OCI-LY3 (cell line): ENCODE results near the gene BNC2.
"Not testable (repeated sequence)": the region's sequence is repeated elsewhere in the genome, so short reads cannot be mapped to it uniquely, and the experiment has no call there.

Source experiments
- H2AFZ ChIP-seq: fragments of 200-600, 300-600 bp; shearing (Covaris generic); 2 replicates; pipeline ENCODE4 v1.6.0; 2014; ENCODE audit warnings: antibody characterized with exemption, low read depth, low read length
- H3K27ac ChIP-seq: fragments of 200-600, 300-600 bp; sonication (generic); 2 replicates; pipeline ENCODE4 v1.5.1; 2014; ENCODE audit warnings: mild to moderate bottlenecking, low read length, moderate library complexity, mixed read lengths
- H3K27me3 ChIP-seq: fragments of 200-600, 300-600 bp; sonication (generic); 2 replicates; pipeline ENCODE4 v1.6.1; 2014; ENCODE audit warnings: low read depth, low read length, mixed read lengths
- H3K36me3 ChIP-seq: fragments of 200-600, 300-600 bp; sonication (generic); replicated peaks from 2 replicates; pipeline ENCODE3; 2014; ENCODE audit warnings: low read depth, low read length, mixed read lengths
- H3K4me1 ChIP-seq: fragments of 300-600, 200-600 bp; sonication (generic); 2 replicates; pipeline ENCODE4 v1.6.1; 2014; ENCODE audit warnings: low read length, mixed read lengths
- H3K4me2 ChIP-seq: fragments of 200-600, 300-600 bp; sonication (generic); 2 replicates; pipeline ENCODE4 v1.6.1; 2014; ENCODE audit warnings: low read length, mixed read lengths
- H3K4me3 ChIP-seq: fragments of 300-600, 200-600 bp; sonication (generic); 2 replicates; pipeline ENCODE4 v1.5.1; 2014; ENCODE audit warnings: antibody characterized with exemption, mild to moderate bottlenecking, low read length, moderate library complexity
- H3K79me2 ChIP-seq: fragments of 300-600, 200-600 bp; shearing (Covaris generic); 2 replicates; pipeline ENCODE4 v1.6.1; 2014; ENCODE audit warnings: mild to moderate bottlenecking, low read length, mixed read lengths
- H3K9ac ChIP-seq: fragments of 300-600, 200-600 bp; shearing (Covaris generic); 2 replicates; pipeline ENCODE4 v1.6.0; 2014; ENCODE audit warnings: mild to moderate bottlenecking, low read length, moderate library complexity
- H3K9me3 ChIP-seq: fragments of 200-600, 300-600 bp; shearing (Covaris generic); 2 replicates; pipeline ENCODE4 v1.6.1; 2014; ENCODE audit warnings: low read length, mixed read lengths; ENCODE audit not compliant: insufficient read depth
- H4K20me1 ChIP-seq: fragments of 200-600, 300-600 bp; sonication (generic); 2 replicates; pipeline ENCODE4 v1.6.1; 2016; ENCODE audit warnings: low read length, mixed read lengths; ENCODE audit not compliant: insufficient read depth
- EZH2phosphoT487 ChIP-seq: fragments of 200-600 bp; shearing (Covaris generic); IDR thresholded peaks from 2 replicates; pipeline ENCODE4 v1.6.1; 2018; ENCODE audit warnings: antibody characterized with exemption, mixed run types, low read depth
- TF ChIP-seq, protein P1 (sequence below): fragments of 200-600, 300-600 bp; sonication (generic); IDR thresholded peaks from 2 replicates; pipeline ENCODE4 v1.5.1; 2014; ENCODE audit warnings: antibody characterized with exemption, low read length, low read depth

Gene BNC2

DNA sequence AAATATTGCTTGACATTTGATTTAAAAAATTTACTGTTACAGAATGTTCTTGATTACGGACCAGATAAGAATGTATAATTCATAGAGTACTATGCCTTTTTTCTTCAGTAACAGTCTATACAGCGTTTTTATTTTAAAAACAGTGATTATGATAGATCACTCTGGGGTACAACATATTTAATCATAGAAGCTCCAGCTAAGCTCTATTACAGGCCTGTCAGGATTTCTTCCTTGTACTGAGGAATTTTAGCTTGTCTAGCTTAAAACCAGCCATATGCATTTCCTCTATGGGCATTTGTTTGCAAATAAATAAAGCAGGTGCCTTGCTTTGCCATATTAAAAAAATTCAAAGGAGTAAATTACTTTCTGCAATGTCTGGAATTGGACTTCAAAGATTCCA lies 423.8 kb downstream of the BNC2 start:
- no peak overlapping the region for H3K9ac ChIP-seq
- peaks cover 4% of the 10 kb centered on the region; the same call in 1 of the 2 replicates for H3K27me3 ChIP-seq
- no peaks in the 10 kb centered on the region for H4K20me1 ChIP-seq
- H3K9me3 ChIP-seq, result no peaks in the 10 kb centered on the region
- H3K4me2 ChIP-seq, result no peak overlapping the region
- TF ChIP-seq, protein P1, sequence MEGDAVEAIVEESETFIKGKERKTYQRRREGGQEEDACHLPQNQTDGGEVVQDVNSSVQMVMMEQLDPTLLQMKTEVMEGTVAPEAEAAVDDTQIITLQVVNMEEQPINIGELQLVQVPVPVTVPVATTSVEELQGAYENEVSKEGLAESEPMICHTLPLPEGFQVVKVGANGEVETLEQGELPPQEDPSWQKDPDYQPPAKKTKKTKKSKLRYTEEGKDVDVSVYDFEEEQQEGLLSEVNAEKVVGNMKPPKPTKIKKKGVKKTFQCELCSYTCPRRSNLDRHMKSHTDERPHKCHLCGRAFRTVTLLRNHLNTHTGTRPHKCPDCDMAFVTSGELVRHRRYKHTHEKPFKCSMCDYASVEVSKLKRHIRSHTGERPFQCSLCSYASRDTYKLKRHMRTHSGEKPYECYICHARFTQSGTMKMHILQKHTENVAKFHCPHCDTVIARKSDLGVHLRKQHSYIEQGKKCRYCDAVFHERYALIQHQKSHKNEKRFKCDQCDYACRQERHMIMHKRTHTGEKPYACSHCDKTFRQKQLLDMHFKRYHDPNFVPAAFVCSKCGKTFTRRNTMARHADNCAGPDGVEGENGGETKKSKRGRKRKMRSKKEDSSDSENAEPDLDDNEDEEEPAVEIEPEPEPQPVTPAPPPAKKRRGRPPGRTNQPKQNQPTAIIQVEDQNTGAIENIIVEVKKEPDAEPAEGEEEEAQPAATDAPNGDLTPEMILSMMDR, result no peak
- no peak for TF ChIP-seq EZH2phosphoT487
- H3K4me1 ChIP-seq, result no peaks in the 10 kb centered on the region
- no peaks in the 10 kb centered on the region for H3K36me3 ChIP-seq
- H2AFZ ChIP-seq, result no peak overlapping the region
- H3K4me3 ChIP-seq, result no peak overlapping the region
- H3K79me2 ChIP-seq, result no peaks in the 10 kb centered on the region
- no peak overlapping the region for H3K27ac ChIP-seq

DNA sequence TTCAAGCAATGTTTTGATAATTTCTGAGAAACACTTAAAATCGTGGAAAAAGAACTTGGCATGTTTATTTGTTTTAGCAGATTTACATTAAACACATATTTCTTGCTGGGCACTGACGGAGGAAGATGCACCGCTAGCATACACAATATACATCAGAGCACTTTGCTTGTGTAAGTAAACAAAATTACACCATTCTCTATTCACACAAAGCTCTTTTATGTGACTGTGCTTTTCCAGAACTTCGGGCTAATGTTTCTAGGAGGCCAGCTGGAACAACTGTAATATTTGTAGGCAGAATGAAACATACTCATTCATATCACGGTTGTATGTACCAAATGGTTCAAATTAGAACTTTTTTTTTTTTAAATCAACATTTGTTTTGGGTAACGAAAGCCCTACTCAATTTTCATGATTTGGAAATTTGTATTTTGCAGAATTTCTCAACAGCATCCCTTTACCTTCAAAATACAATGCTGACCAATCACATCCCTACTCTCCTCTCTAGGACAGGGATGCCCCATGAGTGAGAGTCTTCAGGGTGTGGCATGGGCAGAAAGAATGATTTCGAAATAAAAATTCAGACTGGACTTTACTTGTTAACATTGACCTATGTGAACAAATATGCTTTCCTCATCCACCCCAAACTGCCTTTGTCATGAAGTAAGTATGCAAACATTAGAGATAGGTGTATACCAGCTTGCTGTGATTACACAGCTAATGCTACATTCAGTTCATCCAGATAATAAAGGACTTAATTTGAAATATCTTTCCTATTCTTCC lies 425.1 kb downstream of the BNC2 start:
- H4K20me1 ChIP-seq, result no peaks in the 10 kb centered on the region
- peaks cover 4% of the 10 kb centered on the region; the same call in 1 of the 2 replicates for H3K27me3 ChIP-seq
- TF ChIP-seq EZH2phosphoT487, result no peak
- TF ChIP-seq, protein P1, result no peak
- no peak overlapping the region for H3K4me2 ChIP-seq
- H3K9me3 ChIP-seq, result no peaks in the 10 kb centered on the region
- no peak overlapping the region for H3K27ac ChIP-seq
- no peak overlapping the region for H2AFZ ChIP-seq
- H3K36me3 ChIP-seq, result no peaks in the 10 kb centered on the region
- H3K9ac ChIP-seq, result no peak overlapping the region
- no peaks in the 10 kb centered on the region for H3K79me2 ChIP-seq
- H3K4me3 ChIP-seq, result no peak overlapping the region
- H3K4me1 ChIP-seq, result no peaks in the 10 kb centered on the region

DNA sequence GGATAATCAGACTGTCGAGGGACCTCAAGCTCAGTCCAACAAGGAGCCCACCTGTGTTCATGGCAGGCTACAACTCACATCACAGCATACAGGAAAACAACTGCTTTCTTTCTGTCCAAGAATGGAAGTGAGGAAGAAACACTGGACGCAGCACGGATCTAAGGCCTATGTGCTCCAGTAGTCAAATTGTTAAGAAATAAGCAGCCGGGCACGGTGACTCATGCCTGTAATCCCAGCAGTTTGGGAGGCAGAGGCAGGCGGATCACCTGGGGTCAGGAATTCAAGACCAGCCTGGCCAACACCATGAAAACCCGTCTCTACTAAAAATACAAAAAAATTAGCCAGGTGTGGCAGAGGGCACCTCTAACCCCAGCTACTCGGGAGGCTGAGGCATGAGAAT lies 427.8 kb downstream of the BNC2 start:
- no peak overlapping the region for H3K4me2 ChIP-seq
- no peaks in the 10 kb centered on the region for H4K20me1 ChIP-seq
- no peaks in the 10 kb centered on the region for H3K36me3 ChIP-seq
- H3K9ac ChIP-seq, result no peak overlapping the region
- no peak overlapping the region for H3K27ac ChIP-seq
- no peaks in the 10 kb centered on the region for H3K4me1 ChIP-seq
- no peak overlapping the region for H3K4me3 ChIP-seq
- H2AFZ ChIP-seq, result no peak overlapping the region
- H3K27me3 ChIP-seq, result peaks cover 4% of the 10 kb centered on the region; the same call in 1 of the 2 replicates
- no peaks in the 10 kb centered on the region for H3K9me3 ChIP-seq
- TF ChIP-seq, protein P1, result no peak
- no peak for TF ChIP-seq EZH2phosphoT487
- no peaks in the 10 kb centered on the region for H3K79me2 ChIP-seq

DNA sequence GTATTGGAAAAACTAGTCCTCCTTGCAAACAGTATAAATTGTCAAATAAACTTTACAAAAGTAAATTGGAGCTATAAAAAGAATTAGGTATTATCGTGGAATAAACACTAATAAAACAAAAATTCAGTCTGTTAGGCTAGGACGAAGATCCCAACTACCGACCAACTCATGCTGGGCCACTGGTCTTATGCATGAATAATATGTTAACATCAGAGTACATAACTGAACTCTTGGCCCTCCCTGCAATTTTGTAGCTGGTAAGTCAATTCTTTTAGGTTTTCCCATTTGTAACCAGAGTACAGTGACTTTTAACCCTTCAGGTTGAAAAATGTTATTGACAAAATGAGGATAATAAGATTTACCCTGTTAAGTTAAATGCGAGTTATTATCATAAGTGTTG lies 428.7 kb downstream of the BNC2 start:
- Histone ChIP-seq H3K27ac (no peak overlapping the region), H3K79me2 (no peaks in the 10 kb centered on the region), H3K4me1 (no peaks in the 10 kb centered on the region), H3K4me2 (no peak overlapping the region), H3K4me3 (no peak overlapping the region), H3K36me3 (no peaks in the 10 kb centered on the region), H3K9me3 (no peaks in the 10 kb centered on the region), H3K9ac (no peak overlapping the region), H3K27me3 (no peaks in the 10 kb centered on the region), H4K20me1 (no peaks in the 10 kb centered on the region), H2AFZ (no peak overlapping the region)
- TF ChIP-seq, protein P1, result no peak
- TF ChIP-seq EZH2phosphoT487, result no peak

DNA sequence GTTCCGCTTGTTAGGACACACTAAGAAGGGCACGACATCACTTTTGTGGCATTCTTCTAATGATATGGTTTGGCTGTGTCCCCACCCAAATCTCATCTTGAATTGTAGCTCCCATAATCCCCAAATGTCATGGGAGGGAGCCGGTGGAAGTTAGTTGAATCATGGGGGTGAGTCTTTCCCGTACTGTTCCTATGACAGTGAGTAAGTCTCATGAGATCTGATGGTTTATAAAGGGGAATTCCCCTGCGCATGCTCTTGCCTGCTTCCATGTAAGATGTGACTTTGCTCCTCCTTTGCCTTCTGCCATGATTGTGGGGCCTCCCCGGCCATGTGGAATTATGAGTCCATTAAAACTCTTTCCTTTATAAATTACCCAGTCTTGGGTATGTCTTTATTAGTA lies 431.6 kb downstream of the BNC2 start:
- not testable (repeated sequence) for H3K27me3 ChIP-seq, H3K9me3 ChIP-seq, H3K36me3 ChIP-seq

More for the DNA sequence above, 431.6 kb downstream of the BNC2 start:
- H4K20me1 ChIP-seq, H2AFZ ChIP-seq, H3K4me2 ChIP-seq, H3K4me3 ChIP-seq, H3K4me1 ChIP-seq, H3K9ac ChIP-seq, H3K27ac ChIP-seq, H3K79me2 ChIP-seq: not testable (repeated sequence)
